HepG2 (cell line): Measurements from ENCODE around the gene APCDD1L.

Experiments used
- CTCF ChIP-seq: sonication (generic); formaldehyde crosslinking; IDR thresholded peaks from 2 replicates; pipeline ENCODE4 v1.5.0; 2020; ENCODE audit warnings: mild to moderate bottlenecking, missing genetic modification reagents, moderate library complexity
- POLR2A ChIP-seq, 2 experiments: IDR thresholded peaks; 2 replicates each; pipeline ENCODE4 v1.6.1; 2011; ENCODE audit warnings: low read depth in 2 of 2, low read length in 2 of 2, mild to moderate bottlenecking in 1 of 2, moderate library complexity in 1 of 2; ENCODE audit not compliant: insufficient read depth in 1 of 2
- POLR2AphosphoS2 ChIP-seq: IDR thresholded peaks from 2 replicates; pipeline ENCODE4 v1.6.1; 2011; ENCODE audit warnings: low read depth, low read length, improper control_type of control experiment
- POLR2AphosphoS5 ChIP-seq: IDR thresholded peaks from 2 replicates; pipeline ENCODE4 v1.6.1; 2012; ENCODE audit warnings: low read depth, low read length
- SSRP1 ChIP-seq: IDR thresholded peaks from 2 replicates; pipeline ENCODE4 v1.6.1; 2016; ENCODE audit warnings: control low read depth

GRCh38 chr20:58524814-58525213, 9.6 kb upstream of the APCDD1L start:
- no peak for TF ChIP-seq POLR2AphosphoS5
- no peak for TF ChIP-seq SSRP1 (CRISPR knock-in tag)
- TF ChIP-seq POLR2AphosphoS2: no peak
- TF ChIP-seq POLR2A (IDR thresholded peaks at IDR 0.05; ENCODE audit: insufficient read depth in 1 of 2, low read depth in 2 of 2, low read length in 2 of 2): no peak
- TF ChIP-seq CTCF (CRISPR knock-in tag): no peak
